Fibroblast of skin of left quadriceps (primary cell): ENCODE measurements around the gene CPB2.

ENCODE experiments used
- DNase-seq, 2 experiments: peaks; one replicate each; pipeline ENCODE4 v3.0.0-alpha.2; 2013; ENCODE audit warnings: low read depth in 2 of 2

Gene CPB2

DNA sequence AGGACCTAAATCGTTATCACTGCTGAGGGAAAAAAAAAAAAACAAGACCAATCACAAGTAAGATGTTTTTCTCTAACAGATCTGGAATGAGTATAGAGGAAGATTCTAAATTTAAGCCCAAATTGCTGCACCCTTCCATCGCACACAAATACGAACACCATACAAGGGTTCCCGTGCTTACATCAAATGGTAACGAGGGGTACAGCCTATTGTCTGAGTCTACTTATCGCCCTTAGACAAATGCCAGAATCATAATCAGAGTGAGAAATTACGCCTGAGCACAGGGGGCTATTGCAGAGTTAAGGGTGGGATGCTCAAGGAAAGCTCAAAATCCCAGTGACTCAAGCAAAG is 52.9 kb downstream of the CPB2 start:
- DNase-seq, result no peak

DNA sequence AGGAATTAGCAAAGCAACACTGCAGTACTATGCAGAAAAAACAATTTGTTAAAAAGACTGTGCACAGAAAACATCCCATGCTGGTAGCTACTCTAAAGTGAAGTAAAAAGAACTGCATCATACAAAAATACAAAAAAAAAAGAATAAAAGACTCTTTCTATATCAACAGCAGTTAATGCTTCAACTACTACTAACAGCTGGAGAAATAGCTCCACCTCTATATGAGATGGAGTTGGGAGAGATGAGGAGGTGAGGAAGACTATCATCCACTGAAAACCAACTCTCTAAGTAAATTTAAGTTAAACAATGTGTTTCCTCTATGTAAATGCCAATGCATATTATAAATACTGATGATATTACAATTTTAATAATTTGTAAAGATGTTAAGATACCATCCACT is 54.1 kb downstream of the CPB2 start:
- DNase-seq, result no peak

GRCh38 chr13:46045424-46045823 is 59.4 kb downstream of the CPB2 start:
- DNase-seq, result no peak

DNA sequence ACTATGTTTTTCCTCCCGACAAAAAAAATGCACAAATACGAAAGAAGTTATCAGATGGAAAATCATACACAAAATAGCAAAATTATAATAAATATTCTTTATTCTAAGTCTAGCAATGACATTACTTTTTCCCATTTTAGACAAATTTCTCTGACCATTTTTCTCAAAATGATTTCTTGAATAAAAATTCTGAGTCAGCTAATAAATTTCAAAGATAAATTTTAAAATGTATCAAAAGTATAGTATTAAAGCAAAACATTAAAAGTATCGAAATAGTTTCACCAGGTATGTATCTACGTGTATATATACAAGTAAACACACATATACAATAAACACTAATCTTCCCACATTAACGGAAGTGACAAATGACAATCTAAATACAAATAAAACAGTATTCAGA is 61.2 kb downstream of the CPB2 start:
- no peak for DNase-seq

DNA sequence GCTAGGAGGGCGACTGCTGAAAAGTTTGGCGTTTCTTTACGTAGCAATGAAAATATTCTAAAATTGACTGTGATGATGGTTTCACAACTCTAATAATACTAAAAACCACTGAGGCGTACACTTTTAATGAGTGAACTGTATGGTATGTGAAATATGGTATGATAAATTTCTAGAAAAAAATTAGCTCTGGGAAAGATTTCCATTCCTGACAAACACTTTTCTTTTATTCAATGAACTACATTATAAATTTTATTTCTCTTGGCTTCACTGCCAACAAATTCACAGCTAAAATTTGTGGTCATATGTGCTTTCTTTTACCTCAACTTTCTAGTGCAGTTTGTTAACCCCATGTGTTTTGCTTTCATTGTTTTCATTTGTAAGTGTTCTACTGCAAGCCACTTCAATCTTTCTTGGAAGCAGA is 63.4 kb downstream of the CPB2 start:
- DNase-seq, result peak; percentile 84 to 86

DNA sequence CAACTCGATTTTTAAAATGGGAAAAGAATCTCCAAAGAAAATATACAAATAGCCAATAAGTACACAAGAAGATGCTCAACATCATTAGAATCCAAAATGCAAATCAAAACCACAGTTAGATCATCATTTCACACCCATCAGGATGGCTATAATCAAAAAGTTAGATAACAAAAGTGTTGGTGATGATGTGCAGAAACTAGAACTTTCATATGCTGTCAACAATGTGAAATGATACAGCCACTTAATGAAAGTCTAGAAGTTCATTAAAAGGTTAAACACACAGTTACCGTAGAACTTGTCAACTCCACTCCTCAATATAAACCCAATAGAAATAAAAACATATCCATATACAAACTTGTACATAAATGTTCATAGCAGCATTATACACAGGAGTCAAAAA is 64.1 kb downstream of the CPB2 start:
- no peak for DNase-seq

- peak in 1 of 2 experiments; percentile 47 for DNase-seq
These were observed 65.2 kb downstream of the CPB2 start for GRCh38 chr13:46039411-46040182.

GRCh38 chr13:46038296-46038695 is 66.5 kb downstream of the CPB2 start:
- DNase-seq, result no peak

DNA sequence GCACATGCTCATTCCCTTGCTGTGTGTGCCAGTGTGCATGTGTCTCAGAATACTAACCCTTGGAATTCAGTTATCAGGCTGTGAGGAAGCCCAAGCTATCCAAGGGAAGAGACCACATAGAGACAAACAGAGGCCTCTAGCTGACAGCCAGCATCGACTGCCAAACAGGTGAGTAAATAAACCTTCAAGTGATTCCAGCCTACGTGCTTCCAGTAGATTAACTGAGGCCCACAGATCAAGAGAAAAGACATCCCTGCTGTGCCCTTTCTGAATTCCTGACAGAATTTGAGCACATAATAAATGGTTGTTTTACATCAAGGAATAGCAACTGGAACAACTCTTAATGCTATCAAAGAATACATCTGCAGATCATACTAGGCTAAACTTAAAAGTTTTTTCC is 69.8 kb downstream of the CPB2 start:
- DNase-seq, result no peak

GRCh38 chr13:46032341-46032740 is 72.5 kb downstream of the CPB2 start:
- DNase-seq, result no peak

GRCh38 chr13:46031581-46032263 is 73.1 kb downstream of the CPB2 start:
- DNase-seq, result no peak

DNA sequence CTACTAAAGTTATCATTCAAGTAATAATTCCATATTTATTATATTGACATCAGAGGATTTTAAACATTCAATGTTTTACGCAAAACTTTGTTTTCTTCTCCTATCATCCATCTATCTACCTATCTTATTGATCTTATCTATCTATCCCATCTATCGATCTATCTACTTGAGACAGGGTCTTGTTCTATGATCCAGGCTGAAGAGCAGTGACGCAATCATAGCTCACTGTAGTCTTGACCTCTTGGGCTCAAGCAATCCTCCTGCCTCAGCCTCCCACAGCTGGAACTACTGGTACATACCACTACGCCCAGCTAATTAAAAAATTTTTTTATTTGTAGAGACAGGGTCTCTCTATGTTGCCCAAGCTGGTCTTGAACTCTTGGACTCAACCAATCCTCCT is 79.7 kb downstream of the CPB2 start:
- no peak for DNase-seq

DNA sequence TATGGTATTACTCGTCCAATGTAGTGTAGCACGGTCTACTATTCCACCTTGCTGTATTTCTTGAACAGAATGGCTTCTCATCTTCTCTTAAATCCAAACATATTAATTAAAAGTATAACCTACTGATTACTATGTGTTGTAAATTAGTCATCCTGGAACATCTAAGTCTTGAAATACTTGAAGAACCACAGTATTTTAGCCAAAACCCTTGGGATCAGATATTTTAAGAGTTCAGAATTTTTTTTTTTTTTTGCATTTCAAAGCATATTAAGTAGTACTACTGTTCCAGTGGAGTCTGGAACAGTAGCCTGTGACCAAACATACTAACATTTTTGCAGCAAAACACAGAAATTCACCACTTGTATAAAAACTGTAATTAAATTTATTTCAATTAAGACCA is 82.4 kb downstream of the CPB2 start:
- DNase-seq, result peak in 1 of 2 experiments; percentile 8

DNA sequence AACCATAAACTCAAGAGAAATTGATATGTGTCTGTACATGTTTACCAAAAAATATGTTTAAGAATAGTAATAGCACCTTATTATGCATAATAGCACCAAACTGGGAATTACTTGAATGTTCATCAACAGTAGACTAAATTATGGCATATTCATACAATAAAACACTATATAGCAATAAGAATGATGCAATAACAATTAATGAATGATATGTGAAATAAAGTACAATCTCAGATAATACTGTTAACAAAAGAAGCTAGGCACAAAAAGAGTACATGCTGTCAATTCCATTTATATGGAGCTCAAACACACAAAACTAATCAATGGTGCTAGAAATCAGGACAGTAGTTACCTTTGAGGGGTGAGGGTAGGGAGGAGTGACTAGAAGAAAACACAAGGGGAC is 88.6 kb downstream of the CPB2 start:
- DNase-seq, result no peak

GRCh38 chr13:46015366-46015765 is 89.5 kb downstream of the CPB2 start:
- peak; percentile 24 to 39 for DNase-seq

GRCh38 chr13:46012404-46012803 is 92.4 kb downstream of the CPB2 start:
- no peak for DNase-seq

DNA sequence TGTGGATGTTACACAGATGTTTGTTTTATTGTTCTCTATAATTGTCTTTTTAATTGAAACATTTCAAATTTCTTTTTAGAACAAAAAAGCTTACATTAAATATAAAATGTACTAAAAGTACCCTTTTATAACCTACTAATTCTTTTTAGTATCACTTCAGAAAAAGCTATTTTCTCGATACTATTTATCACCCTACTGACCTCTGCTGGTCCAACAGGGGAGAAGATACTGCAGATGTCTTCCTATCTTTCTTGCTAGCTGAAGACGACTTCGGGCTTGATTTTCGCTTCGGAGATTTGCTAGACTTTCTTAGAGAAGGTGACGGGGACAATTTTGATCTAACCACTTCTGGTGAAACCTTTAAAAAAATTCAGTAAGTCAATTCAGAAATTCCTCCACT is 94.7 kb downstream of the CPB2 start:
- DNase-seq, result no peak

DNA sequence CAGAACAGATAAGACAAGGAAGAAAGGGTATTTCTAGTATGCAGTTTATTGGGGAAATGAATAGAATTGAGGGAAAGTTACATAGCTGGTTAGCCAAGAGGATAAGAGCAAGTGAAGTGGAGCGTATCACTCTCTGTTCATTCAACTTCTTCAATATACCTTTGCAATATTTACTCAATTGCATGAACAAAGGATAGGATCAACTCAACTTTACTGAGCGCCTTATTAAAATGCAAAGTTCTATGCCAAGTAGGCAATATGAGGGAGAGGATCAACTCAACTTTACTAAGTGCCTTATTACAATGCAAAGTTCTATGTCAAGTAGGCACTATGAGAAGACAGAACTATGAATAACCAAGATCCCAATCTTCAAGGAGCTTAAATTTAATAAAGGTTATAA is 96.2 kb downstream of the CPB2 start:
- no peak for DNase-seq

DNA sequence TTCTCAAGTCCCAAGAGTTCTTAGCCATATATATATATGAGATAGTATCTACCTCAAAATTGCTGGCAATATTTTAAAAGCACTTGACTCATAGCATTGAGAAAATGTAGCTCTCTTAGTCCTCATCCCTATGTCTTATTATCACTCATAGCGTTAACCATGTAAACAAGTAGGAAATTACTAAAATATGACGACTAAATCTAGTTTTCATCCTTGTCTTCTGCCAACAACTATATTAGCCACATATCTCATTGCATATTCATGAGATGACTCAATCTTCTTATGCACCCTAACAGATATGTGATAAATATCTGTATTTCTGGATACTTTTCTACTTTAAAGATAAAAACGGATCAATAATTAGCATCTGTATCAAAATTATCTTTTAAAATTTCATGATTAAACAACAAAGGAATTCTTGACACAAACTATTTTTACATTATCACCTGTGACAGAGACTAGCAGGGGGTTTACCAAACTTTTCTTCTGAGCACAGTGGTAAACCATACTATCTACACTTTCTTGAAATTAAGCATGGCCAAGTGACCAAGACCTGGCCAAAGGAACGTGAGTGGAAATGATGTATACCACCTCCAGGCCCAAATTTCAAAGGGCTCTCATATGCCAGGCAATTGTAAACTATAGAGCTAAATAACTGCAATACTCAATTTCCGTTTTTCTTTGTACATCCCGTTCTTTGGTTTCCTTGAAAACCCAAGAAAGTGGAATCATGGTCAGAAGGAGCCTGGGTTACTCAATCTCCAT is 98.0 kb downstream of the CPB2 start:
- no peak for DNase-seq

- DNase-seq, result no peak
These were observed 100.3 kb downstream of the CPB2 start for GRCh38 chr13:46004491-46004890.
